ENCODE data around the gene ADAM8.
A peak's percentile ranks its signal among the peaks of the same experiment; 100 is the strongest.

Gene ADAM8

GRCh38 chr10:133282846-133283390 is 6.2 kb upstream of the ADAM8 start:
- Histone ChIP-seq H3K4me1 (ENCODE audit: control insufficient read depth in 2 of 2, insufficient read depth in 2 of 2, low read length in 2 of 2) (peaks cover 3 to 5% of the 10 kb centered on the region in 2 donors), H3K36me3 (ENCODE audit: control insufficient read depth in 2 of 2, insufficient read depth in 2 of 2, low read length in 2 of 2) (peaks cover 64 to 67% of the 10 kb centered on the region in 2 donors), H3K4me3 (ENCODE audit: low read length in 2 of 2) (no peak overlapping the region)

GRCh38 chr10:133281628-133282372 is 5.1 kb upstream of the ADAM8 start:
- no peak overlapping the region for H3K9ac ChIP-seq (ENCODE audit: low read depth in 1 of 2, low read length in 2 of 2)
- peaks cover 59% of the 10 kb centered on the region in 2 donors for H3K36me3 ChIP-seq (ENCODE audit: control insufficient read depth in 2 of 2, insufficient read depth in 2 of 2, low read length in 2 of 2)
- H3K4me3 ChIP-seq (ENCODE audit: low read length in 2 of 2), result no peak overlapping the region

More at GRCh38 chr10:133282846-133283390, 6.2 kb upstream of the ADAM8 start:
- Histone ChIP-seq H3K9me3 (ENCODE audit: control insufficient read depth in 2 of 2, low read length in 2 of 2) (no peaks in the 10 kb centered on the region), H3K27ac (ENCODE audit: low read depth in 2 of 2, low read length in 2 of 2) (no peak overlapping the region), H3K9ac (ENCODE audit: low read depth in 1 of 2, low read length in 2 of 2) (no peak overlapping the region), H3K27me3 (ENCODE audit: control insufficient read depth in 2 of 2, insufficient read depth in 2 of 2, low read length in 2 of 2) (no peaks in the 10 kb centered on the region)

GRCh38 chr10:133281084-133281483 is 4.4 kb upstream of the ADAM8 start:
- H3K9ac ChIP-seq (ENCODE audit: low read depth in 1 of 2, low read length in 2 of 2), result no peak overlapping the region
- peaks cover 3 to 9% of the 10 kb centered on the region in 2 donors for H3K4me1 ChIP-seq (ENCODE audit: control insufficient read depth in 2 of 2, insufficient read depth in 2 of 2, low read length in 2 of 2)
- no peak overlapping the region for H3K4me3 ChIP-seq (ENCODE audit: low read length in 2 of 2)
- H3K27ac ChIP-seq (ENCODE audit: low read depth in 2 of 2, low read length in 2 of 2), result no peak overlapping the region
- H3K36me3 ChIP-seq (ENCODE audit: control insufficient read depth in 2 of 2, insufficient read depth in 2 of 2, low read length in 2 of 2), result peaks cover 52 to 55% of the 10 kb centered on the region in 2 donors
- H3K9me3 ChIP-seq (ENCODE audit: control insufficient read depth in 2 of 2, low read length in 2 of 2), result no peaks in the 10 kb centered on the region
- H3K27me3 ChIP-seq (ENCODE audit: control insufficient read depth in 2 of 2, insufficient read depth in 2 of 2, low read length in 2 of 2), result no peaks in the 10 kb centered on the region

More at GRCh38 chr10:133281628-133282372, 5.1 kb upstream of the ADAM8 start:
- Histone ChIP-seq H3K9me3 (ENCODE audit: control insufficient read depth in 2 of 2, low read length in 2 of 2) (no peaks in the 10 kb centered on the region), H3K4me1 (ENCODE audit: control insufficient read depth in 2 of 2, insufficient read depth in 2 of 2, low read length in 2 of 2) (peaks cover 3 to 7% of the 10 kb centered on the region in 2 donors), H3K27ac (ENCODE audit: low read depth in 2 of 2, low read length in 2 of 2) (no peak overlapping the region), H3K27me3 (ENCODE audit: control insufficient read depth in 2 of 2, insufficient read depth in 2 of 2, low read length in 2 of 2) (no peaks in the 10 kb centered on the region)

GRCh38 chr10:133280391-133281059 is 3.9 kb upstream of the ADAM8 start:
- Histone ChIP-seq H3K9ac (ENCODE audit: low read depth in 1 of 2, low read length in 2 of 2) (no peak overlapping the region), H3K36me3 (ENCODE audit: control insufficient read depth in 2 of 2, insufficient read depth in 2 of 2, low read length in 2 of 2) (peaks cover 47 to 50% of the 10 kb centered on the region in 2 donors), H3K4me3 (ENCODE audit: low read length in 2 of 2) (no peak overlapping the region), H3K4me1 (ENCODE audit: control insufficient read depth in 2 of 2, insufficient read depth in 2 of 2, low read length in 2 of 2) (peaks cover 3 to 9% of the 10 kb centered on the region in 2 donors), H3K27ac (ENCODE audit: low read depth in 2 of 2, low read length in 2 of 2) (no peak overlapping the region), H3K27me3 (ENCODE audit: control insufficient read depth in 2 of 2, insufficient read depth in 2 of 2, low read length in 2 of 2) (peaks cover 0 to 2% of the 10 kb centered on the region in 2 donors), H3K9me3 (ENCODE audit: control insufficient read depth in 2 of 2, low read length in 2 of 2) (no peaks in the 10 kb centered on the region)

- Histone ChIP-seq H3K9me3 (ENCODE audit: control insufficient read depth in 2 of 2, low read length in 2 of 2) (no peaks in the 10 kb centered on the region), H3K36me3 (ENCODE audit: control insufficient read depth in 2 of 2, insufficient read depth in 2 of 2, low read length in 2 of 2) (peaks cover 38 to 41% of the 10 kb centered on the region in 2 donors), H3K9ac (ENCODE audit: low read depth in 1 of 2, low read length in 2 of 2) (no peak overlapping the region), H3K27me3 (ENCODE audit: control insufficient read depth in 2 of 2, insufficient read depth in 2 of 2, low read length in 2 of 2) (peaks cover 0 to 8% of the 10 kb centered on the region in 2 donors), H3K4me3 (ENCODE audit: low read length in 2 of 2) (no peak overlapping the region), H3K4me1 (ENCODE audit: control insufficient read depth in 2 of 2, insufficient read depth in 2 of 2, low read length in 2 of 2) (peaks cover 3 to 12% of the 10 kb centered on the region in 2 donors), H3K27ac (ENCODE audit: low read depth in 2 of 2, low read length in 2 of 2) (peak overlapping the region in 1 of 2 donors; percentile 71)
Observed at GRCh38 chr10:133279326-133280226, 2.9 kb upstream of the ADAM8 start.

GRCh38 chr10:133278577-133279265 is 2.1 kb upstream of the ADAM8 start:
- H3K9me3 ChIP-seq (ENCODE audit: control insufficient read depth in 2 of 2, low read length in 2 of 2), result no peaks in the 10 kb centered on the region
- peaks cover 31 to 33% of the 10 kb centered on the region in 2 donors for H3K36me3 ChIP-seq (ENCODE audit: control insufficient read depth in 2 of 2, insufficient read depth in 2 of 2, low read length in 2 of 2)
- H3K9ac ChIP-seq (ENCODE audit: low read depth in 1 of 2, low read length in 2 of 2), result no peak overlapping the region
- H3K27me3 ChIP-seq (ENCODE audit: control insufficient read depth in 2 of 2, insufficient read depth in 2 of 2, low read length in 2 of 2), result peaks cover 0 to 10% of the 10 kb centered on the region in 2 donors
- H3K4me1 ChIP-seq (ENCODE audit: control insufficient read depth in 2 of 2, insufficient read depth in 2 of 2, low read length in 2 of 2), result peaks cover 3 to 12% of the 10 kb centered on the region in 2 donors
- no peak overlapping the region for H3K4me3 ChIP-seq (ENCODE audit: low read length in 2 of 2)
- H3K27ac ChIP-seq (ENCODE audit: low read depth in 2 of 2, low read length in 2 of 2), result peak overlapping the region; percentile 17 to 71

- Histone ChIP-seq H3K9me3 (ENCODE audit: control insufficient read depth in 2 of 2, low read length in 2 of 2) (no peaks in the 10 kb centered on the region), H3K9ac (ENCODE audit: low read depth in 1 of 2, low read length in 2 of 2) (no peak overlapping the region), H3K4me1 (ENCODE audit: control insufficient read depth in 2 of 2, insufficient read depth in 2 of 2, low read length in 2 of 2) (peaks cover 3 to 12% of the 10 kb centered on the region in 2 donors), H3K27ac (ENCODE audit: low read depth in 2 of 2, low read length in 2 of 2) (peak overlapping the region; percentile 17 to 71), H3K36me3 (ENCODE audit: control insufficient read depth in 2 of 2, insufficient read depth in 2 of 2, low read length in 2 of 2) (peaks cover 24 to 26% of the 10 kb centered on the region in 2 donors), H3K4me3 (ENCODE audit: low read length in 2 of 2) (peak overlapping the region in 1 of 2 donors; percentile 7), H3K27me3 (ENCODE audit: control insufficient read depth in 2 of 2, insufficient read depth in 2 of 2, low read length in 2 of 2) (peaks cover 0 to 10% of the 10 kb centered on the region in 2 donors)
Observed at GRCh38 chr10:133277993-133278576, 1.4 kb upstream of the ADAM8 start.

- peaks cover 3 to 12% of the 10 kb centered on the region in 2 donors for H3K4me1 ChIP-seq (ENCODE audit: control insufficient read depth in 2 of 2, insufficient read depth in 2 of 2, low read length in 2 of 2)
- peaks cover 19 to 20% of the 10 kb centered on the region in 2 donors for H3K36me3 ChIP-seq (ENCODE audit: control insufficient read depth in 2 of 2, insufficient read depth in 2 of 2, low read length in 2 of 2)
- H3K9me3 ChIP-seq (ENCODE audit: control insufficient read depth in 2 of 2, low read length in 2 of 2), result no peaks in the 10 kb centered on the region
- peaks cover 0 to 10% of the 10 kb centered on the region in 2 donors for H3K27me3 ChIP-seq (ENCODE audit: control insufficient read depth in 2 of 2, insufficient read depth in 2 of 2, low read length in 2 of 2)
- H3K9ac ChIP-seq (ENCODE audit: low read depth in 1 of 2, low read length in 2 of 2), result no peak overlapping the region
- no peak overlapping the region for H3K4me3 ChIP-seq (ENCODE audit: low read length in 2 of 2)
- peak overlapping the region in 1 of 2 donors; percentile 71 for H3K27ac ChIP-seq (ENCODE audit: low read depth in 2 of 2, low read length in 2 of 2)
Observed at GRCh38 chr10:133277277-133277992, 767 bp upstream of the ADAM8 start.
